HepG2 (cell line): ENCODE measurements around the gene DMBT1. TPM values are rescaled to one million over a fixed set of nuclear protein-coding genes. Genes with fewer than 3 reads are reported as not detected.

Experiments
- ATAC-seq: fragments of 200-7000 bp; cut with Tn5 transposase; 3 replicates; pipeline ENCODE4 v1.9.1; 2020; ENCODE audit warnings: mild to moderate bottlenecking, moderate library complexity
- BruUV-seq: library from RNA; stranded (reverse); fragments of 400-500 nt; replicated peaks from 2 replicates; lab custom pipeline; 2021; lab: Mats Ljungman, UMichigan
- CTCF ChIA-PET: fragments of 300-600 bp; formaldehyde crosslinking; extraction: SDS; loops from one replicate; lab custom pipeline; 2021; ENCODE audit warnings: low total read pairs, inconsistent platforms, low intra/inter-chr PET ratio; lab: Yijun Ruan, JAX
- POLR2A ChIA-PET: fragments of 350-600 bp; sonication (Branson Sonifier 250); formaldehyde crosslinking; loops from one replicate; lab custom pipeline; 2020; ENCODE audit warnings: antibody characterized with exemption, inconsistent platforms; lab: Yijun Ruan, JAX
- DNase-seq: peaks from one replicate; pipeline ENCODE4 v3.0.0-alpha.2; 2015; ENCODE audit warnings: low spot score
- FAIRE-seq: peaks from 3 replicates; lab custom pipeline; 2011; peaks lifted over from hg19 to GRCh38; lab: Jason Lieb, UNC
- H2AFZ ChIP-seq: one replicate; pipeline ENCODE4 v1.6.1; 2011; ENCODE audit warnings: low read length, inconsistent platforms
- H3K27ac ChIP-seq: fragments of 300-600 bp; 3 replicates; pipeline ENCODE4 v1.8.0; 2011; ENCODE audit warnings: mixed run types, mild to moderate bottlenecking, mixed read lengths, low read length, inconsistent platforms; ENCODE audit not compliant: insufficient read depth; ENCODE audit errors: extremely low read length
- H3K27me3 ChIP-seq, 2 experiments: fragments of 200-600 bp in 1 of 2; 2 replicates in 1 of 2; 3 replicates in 1 of 2; pipeline versions ENCODE4 v1.6.0 to v1.8.0; 2011; ENCODE audit warnings: low read length in 2 of 2, mild to moderate bottlenecking in 2 of 2, moderate library complexity in 2 of 2, inconsistent platforms in 1 of 2; ENCODE audit not compliant: insufficient read depth in 2 of 2, control insufficient read depth in 1 of 2
- H3K36me3 ChIP-seq, 2 experiments: fragments of 200-600 bp in 1 of 2; replicated peaks in 1 of 2; 2 replicates in 1 of 2; 3 replicates in 1 of 2; pipeline versions ENCODE4 v1.5.1 to v1.8.0; 2011; ENCODE audit warnings: low read length in 2 of 2, inconsistent platforms in 1 of 2; ENCODE audit not compliant: insufficient read depth in 2 of 2, control insufficient read depth in 1 of 2
- H3K4me1 ChIP-seq: 2 replicates; pipeline ENCODE4 v1.5.1; 2012; ENCODE audit warnings: low read length, inconsistent platforms; ENCODE audit not compliant: insufficient read depth
- H3K4me2 ChIP-seq: 2 replicates; pipeline ENCODE4 v1.6.0; 2011; ENCODE audit warnings: low read depth, low read length, inconsistent platforms
- H3K4me3 ChIP-seq, 3 experiments: fragments of 200-600 bp in 1 of 3; sonication (generic), shearing (Covaris generic) in 1 of 3; replicated peaks in 1 of 3; 2 replicates each; pipeline ENCODE4 v1.5.1; 2011 to 2016; ENCODE audit warnings: low read length in 3 of 3, inconsistent platforms in 2 of 3, low read depth in 2 of 3, mild to moderate bottlenecking in 2 of 3, control low read depth in 1 of 3, mixed read lengths in 1 of 3; ENCODE audit not compliant: insufficient read depth in 1 of 3
- H3K79me2 ChIP-seq: one replicate; pipeline ENCODE4 v1.6.1; 2011; ENCODE audit warnings: low read length, inconsistent platforms; ENCODE audit not compliant: insufficient read depth
- H3K9ac ChIP-seq: 2 replicates; pipeline ENCODE4 v1.6.0; 2011; ENCODE audit warnings: mild to moderate bottlenecking, low read depth, low read length, inconsistent platforms; ENCODE audit not compliant: insufficient read depth
- H3K9me3 ChIP-seq: 2 replicates; pipeline ENCODE4 v1.5.1; 2012; ENCODE audit warnings: mild to moderate bottlenecking, low read length
- H4K20me1 ChIP-seq: 2 replicates; pipeline ENCODE4 v1.6.0; 2011; ENCODE audit warnings: inconsistent platforms, mild to moderate bottlenecking, low read length, moderate library complexity; ENCODE audit not compliant: insufficient read depth
- PBX3 ChIP-seq: sonication (generic); formaldehyde crosslinking; IDR thresholded peaks from 2 replicates; pipeline ENCODE4 v1.8.1; 2023; ENCODE audit warnings: missing genetic modification reagents, inconsistent platforms, borderline replicate concordance
- SETDB1 ChIP-seq: sonication (generic); formaldehyde crosslinking; IDR thresholded peaks from 2 replicates; pipeline ENCODE4 v1.5.1; 2020; ENCODE audit warnings: missing genetic modification reagents, mild to moderate bottlenecking, borderline replicate concordance
- ZHX2 ChIP-seq, 2 experiments: sonication (generic) in 1 of 2; formaldehyde crosslinking in 1 of 2; IDR thresholded peaks; 2 replicates each; pipeline versions ENCODE4 v1.6.1 to v1.9.0; 2014 to 2022; ENCODE audit warnings: antibody characterized with exemption in 1 of 2, borderline replicate concordance in 1 of 2, inconsistent platforms in 1 of 2, low read depth in 1 of 2, missing genetic modification reagents in 1 of 2
- ZNF646 ChIP-seq: sonication (generic); formaldehyde crosslinking; IDR thresholded peaks from 2 replicates; pipeline ENCODE4 v1.9.0; 2021; ENCODE audit warnings: mild to moderate bottlenecking, missing genetic modification reagents
- WGBS: methylation state at CpG from one replicate; pipeline ENCODE4 v1.1.6; 2017; ENCODE audit warnings: low lambda C conversion rate; 5-methylcytosine and 5-hydroxymethylcytosine counted together
- in situ Hi-C: cut with HindIII; loops from 2 replicates; pipeline ENCODE4 v1.10.0; 2017; ENCODE audit warnings: low pct_unique_long_range_greater_than_20kb; ENCODE audit not compliant: extremely low pct_ligation_motif_present
- intact Hi-C: fragments of 100-400 bp; cut with micrococcal nuclease; formaldehyde crosslinking; loops from one replicate; pipeline ENCODE4 v1.10.0; 2022; ENCODE audit not compliant: unreplicated experiment
- polyA plus RNA-seq, 8 experiments: library from polyadenylated mRNA; depleted of rRNA in 3 of 8; stranded (reverse) in 7 of 8; unstranded in 1 of 8; fragments of >200 nt; fragmentation: Illumina TruSeq in 4 of 8; extraction: Trizol in 4 of 8; gene quantifications; 2 replicates each; pipeline versions ENCODE4 v1.2.1 to v1.2.3, GENCODE V29; 2011 to 2016; ENCODE audit warnings: low read depth in 4 of 8, missing spikeins in 1 of 8, mixed read lengths in 1 of 8; ENCODE audit not compliant: insufficient read depth in 1 of 8
- total RNA-seq, 5 experiments: library from RNA; depleted of rRNA; stranded (reverse); fragments of >200 nt; fragmentation: Illumina TruSeq; extraction: Trizol; gene quantifications; 2 replicates each; pipeline ENCODE4 v1.2.3, GENCODE V29; 2016; ENCODE audit warnings: low read depth in 1 of 5

The DMBT1 gene
- total and polyA plus RNA-seq, 2 of the 13 experiments (the other 11 are each of a cell fraction or from before 2014, with no cell fraction given): not detected

- ATAC-seq: no peak
- DNase-seq: no peak
- H3K4me2 ChIP-seq: no peak overlapping the region
- 10% methylated on average over 4 of the region's 5 CpGs for WGBS
- no peaks in the 10 kb centered on the region for H4K20me1 ChIP-seq
- CTCF ChIA-PET: no interaction called here
- intact Hi-C loops (no loop called here), in situ Hi-C loops (no loop called here)
- no peaks in the 10 kb centered on the region for H3K36me3 ChIP-seq
- no peaks in the 10 kb centered on the region for H3K79me2 ChIP-seq
- no peak overlapping the region for H3K4me3 ChIP-seq
- no TSS peak for BruUV-seq
- TF ChIP-seq ZHX2 (IDR thresholded peaks at IDR 0.05; ENCODE audit: low read depth) (no peak), ZHX2 (CRISPR knock-in tag; IDR thresholded peaks at IDR 0.05; ENCODE audit: borderline replicate concordance) (no peak), SETDB1 (CRISPR knock-in tag) (no peak), PBX3 (no peak), ZNF646 (CRISPR knock-in tag) (no peak)
- TF ChIP-seq, all 625 proteins: peak for 0
- Histone ChIP-seq H3K27me3 (peaks cover 1 to 49% of the 10 kb centered on the region in 2 experiments; a peak in 3 of 5 replicates), H3K27ac (no peak overlapping the region), H3K9ac (no peak overlapping the region), H3K4me1 (no peaks in the 10 kb centered on the region), H2AFZ (no peak overlapping the region), H3K9me3 (no peaks in the 10 kb centered on the region)
- no peak for FAIRE-seq
- POLR2A ChIA-PET: no interaction called here
Measured at GRCh38 chr10:122663516-122664130, 103.1 kb downstream of the DMBT1 start.
